Activated gamma-delta T cell treated with Interleukin-2 at 50 U/mL for 16 hours (primary cell): Measurements from ENCODE around the gene GNAL.
"Not testable (repeated sequence)": the region's sequence is repeated elsewhere in the genome, so short reads cannot be mapped to it uniquely, and the experiment has no call there.

Source experiments
- DNase-seq: peaks from one replicate; pipeline ENCODE4 v3.0.0-alpha.2; 2020

GNAL gene

GRCh38 chr18:11884396-11885030 lies 195.4 kb downstream of the GNAL start:
- DNase-seq: no peak

GRCh38 chr18:11885278-11885947 lies 196.3 kb downstream of the GNAL start:
- DNase-seq: no peak

- DNase-seq: no peak
Observed at GRCh38 chr18:11886577-11887110, 197.6 kb downstream of the GNAL start.

- DNase-seq: no peak
Observed at GRCh38 chr18:11887328-11888128, 198.5 kb downstream of the GNAL start.

GRCh38 chr18:11888726-11889125 lies 199.7 kb downstream of the GNAL start:
- no peak for DNase-seq

- no peak for DNase-seq
Observed at GRCh38 chr18:11889284-11889683, 200.2 kb downstream of the GNAL start.

- no peak for DNase-seq
Observed at GRCh38 chr18:11891737-11892136, 202.7 kb downstream of the GNAL start.

GRCh38 chr18:11892438-11892837 lies 203.4 kb downstream of the GNAL start:
- DNase-seq: not testable (repeated sequence)

GRCh38 chr18:11897781-11898180 lies 208.7 kb downstream of the GNAL start:
- DNase-seq: no peak

GRCh38 chr18:11899063-11899462 lies 210.0 kb downstream of the GNAL start:
- no peak for DNase-seq

GRCh38 chr18:11901826-11902438 lies 212.9 kb downstream of the GNAL start:
- no peak for DNase-seq

GRCh38 chr18:11902522-11903292 lies 213.6 kb downstream of the GNAL start:
- DNase-seq: no peak

- DNase-seq: no peak
Observed at GRCh38 chr18:11905613-11906012, 216.5 kb downstream of the GNAL start.

GRCh38 chr18:11906176-11906575 lies 217.1 kb downstream of the GNAL start:
- DNase-seq: no peak

- DNase-seq: no peak
Observed at GRCh38 chr18:11906926-11907874, 218.1 kb downstream of the GNAL start.

- peak; percentile 81 for DNase-seq
Observed at GRCh38 chr18:11908182-11909060, 219.4 kb downstream of the GNAL start, which contains the start of gene MPPE1. Gene MPPE1, minus strand, starts transcription at chr18:11908317. Its CDS starts 11,053 bp downstream, at chr18:11897264.

GRCh38 chr18:11909061-11909455 lies 220.0 kb downstream of the GNAL start:
- no peak for DNase-seq

GRCh38 chr18:11909591-11910026 lies 220.5 kb downstream of the GNAL start:
- no peak for DNase-seq

GRCh38 chr18:11916880-11917279 lies 227.8 kb downstream of the GNAL start:
- DNase-seq: not testable (repeated sequence)

- DNase-seq: not testable (repeated sequence)
Observed at GRCh38 chr18:11919522-11919921, 230.5 kb downstream of the GNAL start.
